GM12801 (cell line): ENCODE results near the gene ERCC8.

Source experiments
- CTCF ChIP-seq: IDR thresholded peaks from one replicate; pipeline ENCODE4 v1.5.1; 2011; ENCODE audit warnings: control low read depth; ENCODE audit not compliant: insufficient read length; ENCODE audit errors: extremely low read depth

ERCC8 gene

GRCh38 chr5:60846298-60846697 lies 98.6 kb downstream of the ERCC8 start:
- TF ChIP-seq CTCF = no peak

- no peak for TF ChIP-seq CTCF
These were observed 100.6 kb downstream of the ERCC8 start, which contains the start of gene ELOVL7 for GRCh38 chr5:60843936-60844905. ELOVL7 (minus strand) TSS chr5:60844269; CDS start chr5:60787397, 56,872 bp downstream.

GRCh38 chr5:60843386-60843935 lies 101.4 kb downstream of the ERCC8 start:
- TF ChIP-seq CTCF = no peak

GRCh38 chr5:60842871-60843385 lies 101.9 kb downstream of the ERCC8 start:
- no peak for TF ChIP-seq CTCF

- TF ChIP-seq CTCF = no peak
These were observed 103.5 kb downstream of the ERCC8 start for GRCh38 chr5:60841361-60841760.

GRCh38 chr5:60836131-60836530 lies 108.7 kb downstream of the ERCC8 start:
- no peak for TF ChIP-seq CTCF

- no peak for TF ChIP-seq CTCF
These were observed 109.3 kb downstream of the ERCC8 start for GRCh38 chr5:60835554-60835953.
